ENCODE results near the gene TIGD3.

DNA sequence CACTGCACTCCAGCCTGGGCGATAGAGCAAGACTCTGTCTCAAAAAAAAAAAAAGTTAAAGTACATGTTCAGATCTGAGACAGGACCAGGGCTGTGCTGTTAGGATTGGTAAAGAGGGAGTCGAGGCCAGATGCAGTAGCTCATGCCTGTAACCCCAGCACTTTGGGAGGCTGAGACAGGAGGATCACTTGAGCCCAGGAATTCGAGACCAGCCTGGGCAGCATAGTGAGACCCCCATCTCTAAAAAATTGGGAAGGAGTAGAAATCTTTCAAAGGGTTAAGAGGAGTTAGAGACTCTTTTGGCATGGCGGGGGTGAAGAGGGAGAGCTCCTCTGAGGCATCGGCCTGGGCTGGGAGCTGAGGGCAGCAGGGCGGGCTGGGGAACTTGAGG, 16.1 kb downstream of the TIGD3 start:
- TF ChIP-seq, protein P1, sequence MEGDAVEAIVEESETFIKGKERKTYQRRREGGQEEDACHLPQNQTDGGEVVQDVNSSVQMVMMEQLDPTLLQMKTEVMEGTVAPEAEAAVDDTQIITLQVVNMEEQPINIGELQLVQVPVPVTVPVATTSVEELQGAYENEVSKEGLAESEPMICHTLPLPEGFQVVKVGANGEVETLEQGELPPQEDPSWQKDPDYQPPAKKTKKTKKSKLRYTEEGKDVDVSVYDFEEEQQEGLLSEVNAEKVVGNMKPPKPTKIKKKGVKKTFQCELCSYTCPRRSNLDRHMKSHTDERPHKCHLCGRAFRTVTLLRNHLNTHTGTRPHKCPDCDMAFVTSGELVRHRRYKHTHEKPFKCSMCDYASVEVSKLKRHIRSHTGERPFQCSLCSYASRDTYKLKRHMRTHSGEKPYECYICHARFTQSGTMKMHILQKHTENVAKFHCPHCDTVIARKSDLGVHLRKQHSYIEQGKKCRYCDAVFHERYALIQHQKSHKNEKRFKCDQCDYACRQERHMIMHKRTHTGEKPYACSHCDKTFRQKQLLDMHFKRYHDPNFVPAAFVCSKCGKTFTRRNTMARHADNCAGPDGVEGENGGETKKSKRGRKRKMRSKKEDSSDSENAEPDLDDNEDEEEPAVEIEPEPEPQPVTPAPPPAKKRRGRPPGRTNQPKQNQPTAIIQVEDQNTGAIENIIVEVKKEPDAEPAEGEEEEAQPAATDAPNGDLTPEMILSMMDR (IDR thresholded peaks at IDR 0.05; ENCODE audit: insufficient read depth, low read length, poor library complexity, severe bottlenecking): no peak
- no peak for TF ChIP-seq EZH2phosphoT487 (conservative IDR thresholded peaks at IDR 0.05; ENCODE audit: low read length)

Data from SU-DHL-6 (cell line).